Breast epithelium (tissue), 3 donors: ENCODE results near the gene CPM.

Source experiments
- CTCF ChIP-seq, 3 donors: fragments of 450-650 bp; IDR thresholded peaks; one replicate each; pipeline ENCODE4 v1.5.1; 2016 to 2017; ENCODE audit warnings: antibody characterized with exemption in 3 of 3, mild to moderate bottlenecking in 3 of 3, moderate library complexity in 3 of 3
- POLR2A ChIP-seq: fragments of 450-650 bp; IDR thresholded peaks from one replicate; pipeline ENCODE4 v1.6.1; 2016; ENCODE audit warnings: antibody characterized with exemption, mild to moderate bottlenecking, moderate library complexity

- TF ChIP-seq CTCF (IDR thresholded peaks at IDR 0.05), result no peak
- no peak for TF ChIP-seq POLR2A
Observed at GRCh38 chr12:68908076-68908475, 24.9 kb downstream of the CPM start.
